GM18951 (cell line): ENCODE results near the gene DNER.
"Not testable (repeated sequence)": the region's sequence is repeated elsewhere in the genome, so short reads cannot be mapped to it uniquely, and the experiment has no call there.

ENCODE experiments used
- POLR2A ChIP-seq: IDR thresholded peaks from 4 replicates; pipeline ENCODE4 v1.6.1; 2011; ENCODE audit warnings: mild to moderate bottlenecking; ENCODE audit not compliant: insufficient read length, insufficient read depth; ENCODE audit errors: extremely low read depth
- in situ Hi-C: fragments of 300-500 bp; cut with MboI; formaldehyde crosslinking; loops from one replicate; pipeline ENCODE4 v1.12.0; 2022; ENCODE audit warnings: low sequenced_read_pairs, mixed read lengths, inconsistent platforms; ENCODE audit not compliant: unreplicated experiment

DNER gene

DNA sequence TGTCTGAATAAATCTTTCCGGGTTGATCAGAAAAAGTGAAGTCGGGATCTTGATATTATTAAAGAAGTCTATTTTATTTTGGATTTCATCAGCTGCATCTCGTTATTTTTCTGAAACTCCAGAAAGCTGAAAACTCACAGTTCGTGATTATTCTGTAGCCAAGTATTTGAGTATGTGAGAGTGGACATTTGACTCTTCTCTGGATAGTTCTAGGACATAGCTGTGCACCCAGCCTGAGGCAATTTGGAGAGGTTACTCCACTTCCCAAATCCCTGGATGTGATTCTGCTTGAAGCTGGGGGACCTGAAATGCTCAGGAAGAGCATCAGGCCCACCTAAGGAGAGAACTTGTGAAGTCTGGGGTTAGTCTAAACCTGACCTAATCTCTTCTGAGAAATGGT, 325.6 kb downstream of the DNER start:
- no peak for TF ChIP-seq POLR2A
- in situ Hi-C loops = no loop called here

DNA sequence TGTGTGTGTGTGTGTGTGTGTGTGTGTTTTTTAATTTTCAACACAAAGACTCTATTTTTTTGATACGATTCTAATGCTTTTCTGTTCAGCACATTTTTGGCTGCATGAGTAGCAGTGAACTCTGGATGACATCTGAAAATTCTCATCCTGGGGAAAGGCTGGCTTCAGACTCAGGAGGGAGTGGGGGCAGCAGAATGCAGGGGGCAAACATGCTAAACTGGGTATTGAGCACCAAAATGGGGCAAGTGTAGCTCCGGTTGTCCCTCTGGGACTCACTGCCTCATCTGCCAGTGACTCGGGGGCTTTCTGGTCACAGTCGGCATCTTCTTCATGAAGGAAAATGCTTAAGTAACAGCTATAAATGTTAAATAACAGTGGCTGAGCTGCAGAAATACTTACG, 326.5 kb downstream of the DNER start:
- no peak for TF ChIP-seq POLR2A
- in situ Hi-C loops = no loop called here

DNA sequence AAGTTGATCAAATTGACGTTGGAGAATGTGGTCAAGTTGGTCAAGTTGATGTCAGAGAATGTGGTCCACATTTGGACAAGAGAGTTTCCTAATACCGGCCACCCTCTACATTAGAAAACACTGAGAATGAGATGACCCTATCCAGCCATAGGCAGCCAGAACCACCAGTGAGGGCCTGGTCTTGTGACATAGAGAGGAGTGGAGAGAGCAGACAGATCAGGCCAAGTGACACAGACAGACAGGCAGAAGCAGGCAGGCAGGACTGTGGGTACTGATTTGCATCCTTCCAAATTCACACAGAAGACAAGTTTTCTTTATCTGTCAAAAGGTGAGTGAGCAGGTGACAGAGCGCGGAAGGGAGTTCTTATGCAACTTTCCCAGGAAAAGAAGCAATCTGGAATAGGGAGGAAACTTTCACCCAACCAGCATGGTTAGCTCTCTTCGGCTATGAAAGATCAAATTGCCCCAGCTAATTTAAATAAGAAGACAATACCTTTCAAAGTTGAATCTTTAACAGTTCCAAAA, 334.2 kb downstream of the DNER start:
- no peak for TF ChIP-seq POLR2A
- in situ Hi-C loops = no loop called here

DNA sequence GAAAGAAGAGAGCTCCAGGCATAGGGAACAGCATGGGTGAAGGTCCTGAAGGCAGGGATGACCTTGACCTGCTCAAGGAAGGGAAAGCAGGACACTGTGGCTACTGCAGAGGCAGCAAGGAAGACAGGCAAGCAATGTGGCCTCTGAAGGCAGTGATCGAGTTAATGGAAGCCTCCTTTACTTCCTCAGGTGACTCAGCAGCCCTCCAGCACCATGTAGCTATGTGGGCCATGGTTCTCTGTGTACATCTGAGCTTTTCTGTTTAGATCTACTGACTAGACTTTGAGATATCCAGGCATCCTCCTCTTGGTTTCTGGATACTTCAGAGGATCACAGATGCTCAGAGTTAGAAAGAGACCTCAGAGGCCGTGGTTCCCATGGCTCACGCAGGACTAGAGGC, 336.0 kb downstream of the DNER start:
- in situ Hi-C loops = no loop called here
- TF ChIP-seq POLR2A = no peak

DNA sequence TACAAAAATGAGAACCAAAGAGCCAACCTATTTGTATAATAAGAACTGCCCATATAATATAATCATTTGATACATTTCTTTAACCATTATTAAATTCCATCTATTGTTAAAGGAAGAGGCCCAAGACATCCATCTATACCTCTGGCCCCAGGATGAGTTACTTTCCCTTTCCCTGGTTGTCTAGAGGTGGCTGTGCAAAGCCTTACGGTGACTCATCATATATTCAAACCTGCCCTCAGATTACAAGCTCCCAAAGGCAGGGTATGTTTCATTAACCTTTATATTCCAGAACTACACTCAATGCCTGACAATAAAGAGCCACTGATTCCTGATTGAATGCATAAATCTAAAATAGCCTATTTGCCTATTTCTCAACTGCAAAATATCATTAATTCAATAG, 337.5 kb downstream of the DNER start:
- no peak for TF ChIP-seq POLR2A
- in situ Hi-C loops = no loop called here

DNA sequence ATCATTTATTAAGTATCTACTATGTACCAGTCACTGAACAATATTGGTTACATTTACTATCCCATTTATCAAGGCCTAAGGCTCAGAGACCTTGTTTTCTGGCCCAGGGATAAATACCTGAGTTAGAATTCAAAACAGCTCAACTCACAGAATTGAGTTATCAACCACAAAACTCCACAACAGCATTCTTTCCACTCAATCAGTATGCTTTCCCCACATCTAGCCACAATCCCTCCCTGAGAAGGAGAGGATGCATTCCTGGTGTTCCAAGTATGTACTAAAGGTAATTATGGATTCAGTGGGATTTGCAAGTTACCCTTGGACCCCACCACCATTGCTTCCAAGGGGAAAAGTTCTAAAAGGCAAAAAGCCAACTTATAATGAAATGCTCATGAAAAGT, 339.1 kb downstream of the DNER start:
- in situ Hi-C loops = no loop called here
- TF ChIP-seq POLR2A = no peak

DNA sequence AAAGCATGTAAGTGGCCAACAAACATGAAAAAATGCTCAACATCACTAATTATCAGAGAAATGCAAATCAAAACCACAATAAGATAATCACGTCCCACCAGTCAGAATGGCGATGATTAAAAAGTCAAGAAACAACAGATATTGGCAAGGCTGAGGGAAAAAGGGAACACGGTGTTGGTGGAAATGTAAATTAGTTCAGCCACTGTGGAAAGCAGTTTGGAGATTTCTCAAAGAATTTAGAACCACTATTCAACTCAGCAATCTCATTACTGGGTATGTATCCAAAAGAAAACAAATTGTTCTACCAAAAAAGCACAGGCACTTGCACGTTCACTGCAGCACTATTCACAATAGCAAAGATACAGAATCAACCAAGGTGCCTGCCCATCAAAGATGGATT, 341.0 kb downstream of the DNER start:
- in situ Hi-C loops = not testable (repeated sequence)

DNA sequence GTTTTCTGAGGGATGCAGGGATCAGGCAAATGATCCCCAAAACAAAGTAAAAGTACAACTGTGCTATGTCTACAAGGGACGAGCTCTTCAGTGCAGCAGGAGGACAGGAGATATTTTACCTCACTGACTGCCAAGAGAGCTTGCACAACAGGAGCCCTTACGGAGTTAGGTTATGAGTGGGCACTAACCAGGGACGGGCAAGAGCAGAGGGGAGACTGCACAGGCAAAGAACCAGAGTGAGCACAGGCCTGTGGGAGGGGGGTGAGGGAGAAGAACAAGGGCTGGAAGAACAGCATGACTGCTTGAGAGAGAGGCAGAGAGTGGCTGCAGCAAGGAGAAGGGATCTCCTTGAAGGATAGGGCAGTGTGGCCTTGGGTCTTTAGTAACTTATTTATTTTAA, 342.1 kb downstream of the DNER start:
- in situ Hi-C loops = no loop called here
- TF ChIP-seq POLR2A = no peak

DNA sequence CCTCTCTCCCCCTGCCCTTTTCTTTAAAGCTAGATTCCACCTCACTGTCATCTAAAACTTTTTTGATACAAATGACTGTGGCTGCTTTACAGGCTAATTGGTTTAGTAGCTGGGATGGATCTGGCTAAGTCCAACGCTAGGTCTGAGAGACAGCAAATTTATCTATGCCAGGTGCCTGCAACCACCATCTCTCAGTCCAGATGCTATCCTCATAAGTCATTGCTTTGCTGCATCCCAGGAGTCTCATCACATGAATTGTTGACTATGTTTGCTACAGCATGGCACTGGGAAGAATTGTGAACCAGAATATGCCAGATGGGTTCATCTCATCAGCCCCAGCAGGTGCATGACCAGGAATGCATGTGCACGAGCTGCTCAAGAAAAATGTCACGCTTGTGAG, 343.3 kb downstream of the DNER start:
- in situ Hi-C loops = no loop called here
- TF ChIP-seq POLR2A = no peak

DNA sequence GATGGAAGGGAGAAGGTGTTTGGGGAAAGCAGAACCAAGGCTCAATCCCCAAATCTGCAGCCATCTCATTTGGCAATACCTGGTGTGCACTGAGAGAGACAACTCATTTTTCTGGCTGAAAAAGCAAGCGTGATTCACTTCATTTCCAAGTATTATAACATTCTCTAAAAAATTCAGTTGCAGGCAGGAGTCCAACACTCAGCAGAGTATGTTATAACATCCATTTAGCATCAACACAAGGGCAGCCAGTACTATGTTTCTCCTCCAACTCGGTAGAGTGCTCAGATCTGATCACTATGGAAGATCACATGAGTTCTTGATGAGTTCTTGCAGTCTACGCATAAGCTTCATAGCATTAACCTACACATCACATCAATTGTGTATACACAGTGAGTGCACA, 343.8 kb downstream of the DNER start:
- in situ Hi-C loops = no loop called here
- TF ChIP-seq POLR2A = no peak

DNA sequence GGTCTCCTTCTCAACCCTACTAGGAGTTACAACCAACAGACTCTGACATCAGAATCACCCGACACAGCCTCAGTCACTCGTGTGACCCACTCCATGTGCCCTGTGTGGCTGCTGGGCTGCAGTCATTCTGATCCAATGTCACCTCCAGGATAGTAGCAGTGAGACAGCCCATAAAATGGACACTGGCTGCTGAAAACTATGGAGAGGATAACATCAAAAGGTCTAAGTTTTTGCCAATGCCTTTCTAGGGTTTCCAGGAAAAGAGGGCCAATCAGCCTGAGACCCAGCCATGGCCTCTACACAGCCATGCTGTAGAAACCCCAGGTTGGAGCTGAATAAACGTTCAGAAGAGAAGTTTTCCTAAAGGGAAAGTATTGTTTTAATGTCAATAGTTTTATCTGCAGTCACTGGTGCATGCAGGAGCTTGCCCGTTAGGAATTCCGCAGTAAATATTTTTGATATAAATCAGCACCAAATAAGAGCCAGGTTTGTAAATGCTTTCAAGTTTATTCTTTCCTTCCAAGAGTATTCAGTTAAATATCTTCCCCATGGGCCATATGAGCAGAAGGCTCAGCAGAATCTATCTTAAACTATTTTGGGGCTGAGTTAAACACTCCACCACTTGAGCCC, 351.1 kb downstream of the DNER start:
- in situ Hi-C loops = no loop called here
- TF ChIP-seq POLR2A = no peak

DNA sequence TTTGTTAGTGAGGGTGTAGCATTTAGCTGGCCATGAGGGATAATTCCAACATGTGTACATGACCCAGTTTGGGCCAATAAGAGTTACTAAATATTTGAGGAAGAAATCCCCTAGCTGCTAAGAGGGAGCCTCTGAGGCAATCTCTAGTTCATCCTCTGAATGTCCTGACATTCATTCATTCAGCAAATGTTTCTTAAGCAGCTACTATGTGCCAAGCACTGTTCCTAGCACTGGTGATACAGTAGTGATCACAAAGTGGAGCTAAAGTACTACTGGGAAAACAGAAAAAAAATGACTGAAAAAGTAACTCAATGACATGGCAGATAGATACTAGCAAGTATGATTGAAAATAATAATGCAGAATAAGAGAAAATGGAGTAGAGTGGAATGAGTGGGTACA, 363.5 kb downstream of the DNER start:
- no peak for TF ChIP-seq POLR2A
- in situ Hi-C loops = no loop called here

DNA sequence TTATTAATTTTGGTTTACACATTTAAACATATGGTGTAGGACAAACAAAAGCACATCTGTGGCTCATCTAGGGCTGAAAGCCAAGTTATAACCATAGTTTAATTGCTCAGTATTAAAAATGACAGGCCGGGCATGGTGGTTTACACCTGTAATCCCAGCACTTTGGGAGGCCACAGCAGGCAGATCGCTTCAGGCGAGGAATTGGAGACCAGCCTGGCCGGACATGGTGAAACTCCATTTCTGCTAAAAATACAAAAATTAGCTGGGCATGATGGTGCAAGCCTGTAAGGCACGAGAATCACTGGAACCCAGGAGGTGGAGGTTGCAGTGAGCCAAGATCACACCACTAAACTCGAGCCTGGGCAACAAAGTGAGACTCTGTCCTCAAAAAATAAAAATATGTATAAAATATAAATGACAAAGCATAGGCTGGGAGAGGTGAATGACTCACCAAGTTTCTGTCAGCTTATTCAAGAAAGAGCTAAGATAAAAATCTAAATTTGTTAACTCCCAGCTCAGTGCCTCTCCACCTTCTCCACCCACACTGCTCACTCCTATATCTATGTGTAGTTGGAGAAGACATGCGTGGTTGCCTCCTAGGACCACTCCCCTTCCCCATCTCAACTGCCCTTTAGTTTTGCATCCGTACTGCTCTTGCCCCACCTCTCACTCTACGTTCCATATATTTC, 364.1 kb downstream of the DNER start:
- no peak for TF ChIP-seq POLR2A
- in situ Hi-C loops = no loop called here

DNA sequence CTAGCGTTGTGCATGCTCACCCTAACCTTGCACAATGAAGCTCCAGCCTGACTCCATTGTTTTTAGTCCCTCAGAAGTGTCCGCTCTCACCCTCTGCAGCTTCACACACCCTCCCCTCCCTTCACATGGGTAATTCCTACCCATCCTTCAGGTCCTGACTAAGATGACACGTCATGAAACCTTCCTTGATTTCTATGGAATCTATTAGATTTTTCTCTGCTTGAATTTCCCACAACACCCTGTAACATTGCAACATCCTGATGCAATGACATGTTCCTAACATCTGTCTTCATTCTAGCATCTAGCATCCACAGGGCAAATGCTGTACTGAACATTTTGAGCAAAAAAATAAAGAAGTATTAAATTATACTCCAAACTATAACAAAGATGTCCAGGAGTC, 366.2 kb downstream of the DNER start:
- in situ Hi-C loops = no loop called here
- TF ChIP-seq POLR2A = no peak
